GM18526 (cell line): ENCODE measurements around the gene SMOC1.

Experiments used
- POLR2A ChIP-seq: IDR thresholded peaks from 3 replicates; pipeline ENCODE4 v1.6.1; 2011; ENCODE audit not compliant: insufficient read length; ENCODE audit errors: extremely low read depth

Gene SMOC1

GRCh38 chr14:69941768-69942742 is 62.8 kb downstream of the SMOC1 start:
- no peak for TF ChIP-seq POLR2A

DNA sequence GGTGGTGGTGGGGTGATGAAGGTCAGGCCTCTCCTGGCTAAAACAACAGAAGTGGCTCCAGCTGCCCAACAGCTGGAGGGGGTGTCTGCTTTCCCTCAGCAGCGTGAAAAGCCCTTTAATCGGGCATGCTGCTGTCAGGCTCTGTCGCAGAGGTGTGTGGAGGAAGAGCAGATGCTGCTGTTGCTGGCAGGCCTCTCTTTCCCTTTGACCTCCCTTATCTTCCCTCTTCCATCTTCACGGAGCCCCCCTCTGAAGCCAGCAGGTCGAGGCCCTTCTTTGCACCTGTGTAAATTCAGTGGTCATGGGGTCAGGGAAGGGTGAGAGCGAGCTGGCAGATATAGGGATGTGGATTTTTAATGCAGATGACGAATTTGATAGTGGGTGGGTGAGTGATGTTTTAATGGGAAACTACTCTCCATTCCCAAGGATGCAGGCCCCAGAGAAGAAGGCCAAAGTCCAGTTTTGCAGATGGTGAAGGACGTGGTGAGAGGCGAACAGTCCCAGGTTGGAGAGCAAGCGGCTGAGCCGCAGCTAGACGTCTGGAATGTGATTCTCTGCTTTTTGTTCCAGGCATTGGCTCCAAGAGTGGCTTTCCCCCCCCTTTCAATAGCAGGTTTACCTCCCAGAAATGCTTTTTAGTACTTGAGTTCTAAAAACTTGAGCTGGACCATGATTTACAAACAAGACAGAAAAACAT is 64.0 kb downstream of the SMOC1 start:
- TF ChIP-seq POLR2A: no peak

DNA sequence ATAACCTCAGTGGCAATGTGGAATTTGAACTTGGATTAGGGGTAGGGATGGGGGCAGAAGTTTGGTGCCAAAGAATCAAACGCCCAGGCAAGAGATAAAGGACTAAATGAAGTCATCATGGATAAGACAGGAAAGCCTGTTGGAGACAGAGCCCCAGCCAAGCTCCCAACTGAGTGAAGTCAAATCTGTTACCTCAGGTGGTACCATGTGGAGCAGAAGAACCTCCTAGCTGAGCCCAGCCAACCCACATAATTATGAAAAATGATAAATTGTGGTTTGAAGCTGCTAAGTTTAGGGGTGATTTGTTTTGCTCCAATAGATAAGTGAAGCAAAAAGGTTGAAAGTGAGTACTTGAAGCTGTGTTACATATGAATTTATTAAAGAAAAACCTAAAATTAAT is 66.1 kb downstream of the SMOC1 start:
- TF ChIP-seq POLR2A: no peak

DNA sequence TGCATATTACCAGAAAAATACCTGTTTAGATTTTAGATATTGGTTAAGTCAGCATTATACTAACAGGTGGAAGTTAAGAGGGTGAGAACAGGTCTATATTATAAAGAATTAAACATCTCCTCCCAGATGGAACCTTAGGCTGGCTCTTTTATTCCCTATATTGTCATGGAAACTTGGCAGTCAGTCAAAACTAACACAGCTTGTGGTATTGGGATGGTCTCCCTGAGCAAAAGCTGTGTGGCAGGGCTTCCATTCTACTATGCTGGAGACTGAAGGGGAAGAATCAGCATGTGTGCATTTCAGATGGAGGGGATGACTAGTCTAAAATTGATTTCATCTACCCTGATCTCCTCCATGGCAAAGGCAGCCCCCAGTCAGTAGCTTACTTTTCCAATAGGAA is 66.7 kb downstream of the SMOC1 start:
- no peak for TF ChIP-seq POLR2A

DNA sequence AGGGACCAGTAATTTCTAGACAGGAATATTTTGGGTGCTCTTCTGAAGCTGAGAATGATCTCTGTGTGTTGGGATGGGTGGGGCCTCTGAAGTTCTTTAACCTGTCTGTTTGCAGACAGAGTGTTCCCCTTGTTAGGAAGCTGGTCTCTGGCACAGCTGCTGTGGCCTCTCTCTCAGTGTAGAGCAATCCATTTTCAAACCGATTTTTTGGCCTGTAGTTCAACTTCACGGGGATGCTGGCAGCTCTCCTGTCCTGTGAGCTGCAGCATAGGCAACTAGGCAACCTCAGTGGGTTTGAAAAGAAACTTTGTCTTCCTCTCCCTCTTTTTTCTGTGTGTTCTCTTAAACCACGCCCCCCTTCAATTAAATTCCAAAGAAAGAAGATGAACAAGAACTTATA is 69.1 kb downstream of the SMOC1 start:
- TF ChIP-seq POLR2A: no peak

DNA sequence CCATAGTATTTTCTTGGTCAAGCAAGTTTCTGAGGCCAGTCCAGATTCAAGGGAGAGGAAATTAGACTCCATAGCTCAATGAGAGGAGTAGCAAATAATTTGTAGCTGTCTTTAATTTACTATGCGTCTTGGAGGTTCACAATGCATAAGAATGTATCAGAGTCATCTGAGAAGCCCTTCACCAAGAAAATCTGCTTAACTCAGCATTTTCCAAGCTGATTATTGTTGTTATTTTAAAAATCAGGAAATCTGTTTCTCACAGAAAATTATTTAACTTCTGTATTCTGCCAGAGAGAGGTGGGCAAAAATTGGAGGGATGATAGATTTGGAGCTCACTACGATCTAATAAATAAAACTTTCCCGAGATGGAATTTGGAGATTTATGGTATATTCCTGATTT is 72.0 kb downstream of the SMOC1 start:
- no peak for TF ChIP-seq POLR2A

GRCh38 chr14:69951935-69952334 is 72.7 kb downstream of the SMOC1 start:
- no peak for TF ChIP-seq POLR2A

GRCh38 chr14:69953266-69953915 is 74.2 kb downstream of the SMOC1 start:
- no peak for TF ChIP-seq POLR2A

GRCh38 chr14:69955855-69956845 is 76.9 kb downstream of the SMOC1 start:
- TF ChIP-seq POLR2A: no peak

GRCh38 chr14:69956970-69957369 is 77.8 kb downstream of the SMOC1 start:
- TF ChIP-seq POLR2A: no peak

GRCh38 chr14:69957986-69958385 is 78.8 kb downstream of the SMOC1 start:
- no peak for TF ChIP-seq POLR2A

DNA sequence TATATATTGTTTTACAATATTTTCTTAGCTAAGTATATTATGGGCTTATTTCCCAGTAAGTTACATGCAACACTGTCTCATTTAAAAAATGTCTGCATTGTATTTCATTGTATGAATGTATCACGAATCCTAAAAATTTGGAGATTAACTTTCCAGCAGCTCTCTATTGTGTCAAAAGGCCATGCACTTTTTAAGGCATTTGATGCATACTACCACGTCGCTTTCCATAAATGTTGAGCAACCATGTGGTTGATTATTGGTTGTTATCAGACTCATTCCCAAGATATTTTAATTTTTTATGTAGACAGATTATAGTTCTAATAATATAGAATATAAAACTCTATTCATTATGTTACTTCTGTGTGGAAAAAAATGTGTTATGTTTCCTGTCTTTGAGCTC is 79.9 kb downstream of the SMOC1 start:
- no peak for TF ChIP-seq POLR2A

DNA sequence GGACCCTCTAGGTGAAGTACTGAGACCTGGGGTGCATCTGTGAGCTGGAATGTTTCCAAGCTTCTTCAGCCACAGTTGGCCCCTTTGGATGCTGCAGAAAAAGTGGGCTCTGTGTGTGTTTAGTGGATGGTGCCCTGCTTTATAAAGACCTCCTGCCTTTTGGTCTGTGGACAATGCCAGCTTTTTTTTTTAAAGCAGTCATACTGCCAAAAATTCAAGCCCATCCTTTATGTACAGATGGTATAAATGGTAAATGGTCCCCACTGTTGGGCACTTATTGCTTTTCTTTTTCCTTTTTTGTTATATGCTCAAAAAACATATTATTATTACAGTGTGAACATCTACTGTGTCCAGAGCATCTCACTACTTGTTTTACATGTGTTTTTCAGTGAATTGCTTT is 81.1 kb downstream of the SMOC1 start:
- TF ChIP-seq POLR2A: no peak

GRCh38 chr14:69963966-69964365 is 84.8 kb downstream of the SMOC1 start:
- TF ChIP-seq POLR2A: no peak

DNA sequence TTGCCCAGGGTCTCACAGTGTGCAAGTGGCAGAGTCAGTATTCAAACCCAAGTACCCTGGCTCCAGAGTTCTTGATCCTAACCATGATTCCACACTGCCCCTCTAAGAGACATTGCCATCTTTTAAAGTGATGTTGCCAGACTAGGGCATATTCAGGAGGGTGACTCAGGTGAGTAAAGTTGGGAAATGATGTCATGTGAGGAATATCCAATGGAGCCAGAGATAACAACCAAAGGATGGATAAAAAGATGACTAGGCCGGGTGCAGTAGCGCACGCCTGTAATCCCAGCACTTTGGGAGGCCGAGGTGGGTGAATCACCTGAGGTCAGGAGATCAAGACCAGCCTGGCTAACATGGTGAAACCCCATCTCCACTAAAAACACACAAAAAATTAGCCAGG is 85.6 kb downstream of the SMOC1 start:
- no peak for TF ChIP-seq POLR2A
